Activated naive CD4-positive, alpha-beta T cell treated with anti-CD3 and anti-CD28 coated beads, Interleukin-2, amount 50 U/mL, for 72 hours (primary cell): ENCODE data around the gene ABCB10. TPM values are rescaled to one million over a fixed set of nuclear protein-coding genes. Genes with fewer than 3 reads are reported as not detected.
"Not testable (repeated sequence)": the region's sequence is repeated elsewhere in the genome, so short reads cannot be mapped to it uniquely, and the experiment has no call there.

Experiments
- ATAC-seq, 2 donors: fragments of 150-1000 bp; cut with Tn5 transposase; 2 replicates each; pipeline ENCODE4 v1.10.0; 2021; ENCODE audit warnings: mild to moderate bottlenecking in 2 of 2, moderate library complexity in 2 of 2
- DNase-seq, 2 donors: peaks; one replicate each; pipeline ENCODE4 v3.0.0; 2021 to 2022; ENCODE audit warnings: low spot score in 2 of 2
- H3K27ac Mint-ChIP-seq, 2 donors: one replicate each; pipeline ENCODE4 v1.8.0; 2022; ENCODE audit warnings: mild to moderate bottlenecking in 2 of 2, mixed read lengths in 2 of 2
- H3K36me3 Mint-ChIP-seq, 2 donors: one replicate each; pipeline ENCODE4 v1.8.0; 2022; ENCODE audit warnings: mixed read lengths in 2 of 2
- H3K9me3 Mint-ChIP-seq, 2 donors: one replicate each; pipeline ENCODE4 v1.8.0; 2022; ENCODE audit warnings: mixed read lengths in 2 of 2
- total RNA-seq, 2 donors: library from RNA; stranded (reverse); gene quantifications; one replicate each; pipeline ENCODE4 v1.2.3, GENCODE V29; 2022

ABCB10 gene
- total RNA-seq, 2 donors from 2014 or later = 17.4 to 39.3 TPM

DNA sequence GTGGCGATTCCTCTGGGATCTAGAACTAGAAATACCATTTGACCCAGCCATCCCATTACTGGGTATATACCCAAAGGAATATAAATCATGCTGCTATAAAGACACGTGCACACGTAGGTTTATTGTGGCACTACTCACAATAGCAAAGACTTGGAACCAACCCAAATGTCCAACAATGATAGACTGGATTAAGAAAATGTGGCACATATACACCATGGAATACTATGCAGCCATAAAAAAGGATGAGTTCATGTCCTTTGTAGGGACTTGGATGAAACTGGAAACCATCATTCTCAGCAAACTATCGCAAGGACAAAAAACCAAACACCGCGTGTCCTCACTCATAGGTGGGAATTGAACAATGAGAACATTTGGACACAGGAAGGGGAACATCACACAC, 46.9 kb downstream of the ABCB10 start:
- not testable (repeated sequence) for ATAC-seq, H3K9me3 Mint-ChIP-seq, DNase-seq, H3K27ac Mint-ChIP-seq
- H3K36me3 Mint-ChIP-seq = peaks cover 0 to 11% of the 10 kb centered on the region in 2 donors

GRCh38 chr1:229511201-229511600, 47.3 kb downstream of the ABCB10 start:
- DNase-seq, H3K9me3 Mint-ChIP-seq, H3K27ac Mint-ChIP-seq, ATAC-seq: not testable (repeated sequence)
- peaks cover 0 to 11% of the 10 kb centered on the region in 2 donors for H3K36me3 Mint-ChIP-seq

GRCh38 chr1:229509576-229509975, 48.9 kb downstream of the ABCB10 start:
- Mint-ChIP-seq H3K9me3 (no peaks in the 10 kb centered on the region), H3K27ac (peak overlapping the region in 1 of 2 donors; percentile 94)

GRCh38 chr1:229508823-229509337, 49.6 kb downstream of the ABCB10 start:
- DNase-seq (no peak), ATAC-seq (peak in 1 of 2 donors; percentile 2)
- Mint-ChIP-seq H3K9me3 (no peaks in the 10 kb centered on the region), H3K36me3 (peaks cover 7 to 11% of the 10 kb centered on the region in 2 donors), H3K27ac (peak overlapping the region; percentile 75 to 94)

More at GRCh38 chr1:229509576-229509975, 48.9 kb downstream of the ABCB10 start:
- peaks cover 2 to 11% of the 10 kb centered on the region in 2 donors for H3K36me3 Mint-ChIP-seq
- no peak for ATAC-seq
- no peak for DNase-seq

DNA sequence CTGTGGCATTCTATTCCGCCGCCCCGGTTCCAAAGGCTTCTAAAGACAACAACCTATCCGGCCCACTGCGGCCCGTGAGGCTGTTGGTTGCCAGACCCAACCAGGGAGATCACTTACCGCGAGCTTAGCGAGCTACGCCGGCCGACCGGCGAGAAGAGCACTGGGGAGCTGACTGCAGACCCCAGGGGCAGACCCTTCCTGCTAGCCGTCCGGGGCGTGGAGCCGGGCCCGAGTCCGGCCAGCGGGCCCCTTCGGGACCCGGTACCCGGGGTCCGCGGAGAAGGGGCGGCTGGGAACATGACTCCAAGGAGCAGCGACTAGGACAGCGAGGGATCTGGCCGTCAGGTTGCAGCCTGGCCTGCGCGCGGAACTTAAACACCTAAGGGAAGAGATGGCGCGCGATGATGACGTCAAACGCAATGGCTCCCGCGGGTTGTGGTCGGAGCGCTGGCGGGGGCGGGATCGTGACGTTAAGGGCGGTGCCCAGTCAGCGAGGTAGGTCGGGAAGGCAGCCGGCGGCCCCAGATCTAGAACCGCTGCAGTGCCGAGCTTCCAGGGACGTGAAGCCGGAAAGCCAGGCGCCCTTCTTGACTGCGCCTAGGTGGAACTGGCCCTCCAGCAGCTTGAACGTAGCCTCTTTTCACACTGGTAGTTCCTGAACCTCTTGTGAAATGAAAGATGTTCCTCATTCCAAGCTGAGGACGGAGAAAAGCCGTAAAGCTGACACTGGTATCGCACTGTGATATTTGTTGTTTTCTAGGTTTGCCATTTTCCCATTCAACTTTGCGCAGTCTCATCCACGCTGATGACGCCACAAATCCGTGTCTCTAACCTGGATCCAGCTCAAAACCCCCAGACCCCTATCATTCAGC, 50.3 kb downstream of the ABCB10 start, which contains the start of gene NUP133:
Gene NUP133, minus strand, starts transcription at position 391 of the 872 bp plus-strand sequence. Its CDS starts 92 bp downstream, at position 299.
- H3K36me3 Mint-ChIP-seq = peaks cover 7 to 11% of the 10 kb centered on the region in 2 donors
- H3K27ac Mint-ChIP-seq = peak within 1 kb of the TSS; percentile 85 to 94
- no peaks in the 10 kb centered on the region for H3K9me3 Mint-ChIP-seq
- ATAC-seq (peak; percentile 95 to 97), DNase-seq (peak; percentile 96)

GRCh38 chr1:229507502-229507901, 51.0 kb downstream of the ABCB10 start:
- no peaks in the 10 kb centered on the region for H3K9me3 Mint-ChIP-seq
- peaks cover 7 to 11% of the 10 kb centered on the region in 2 donors for H3K36me3 Mint-ChIP-seq
- peak overlapping the region; percentile 85 to 94 for H3K27ac Mint-ChIP-seq
- DNase-seq (no peak), ATAC-seq (no peak)

GRCh38 chr1:229506633-229507032, 51.9 kb downstream of the ABCB10 start:
- Mint-ChIP-seq H3K27ac (peak overlapping the region; percentile 14 to 44), H3K9me3 (no peaks in the 10 kb centered on the region)
- no peak for ATAC-seq

DNA sequence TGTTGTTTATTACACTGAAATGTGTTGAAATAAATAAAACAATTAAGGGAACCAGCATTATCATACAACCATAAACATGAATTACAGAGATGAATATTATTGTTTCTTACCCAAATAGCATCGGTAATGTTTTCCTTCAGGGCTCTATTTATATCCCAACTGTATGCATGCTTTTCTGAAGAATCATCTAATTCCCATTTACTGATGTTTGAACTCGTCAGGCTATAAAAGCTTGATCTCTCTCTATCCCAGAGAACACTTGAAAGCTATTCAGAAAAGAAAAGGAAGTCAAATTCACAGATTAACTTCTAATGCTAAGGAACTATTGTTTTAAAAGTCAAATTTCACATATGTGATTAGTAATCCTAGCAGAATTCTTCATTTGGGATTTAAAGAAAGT, 62.7 kb downstream of the ABCB10 start:
- Mint-ChIP-seq H3K36me3 (peaks cover 14 to 16% of the 10 kb centered on the region in 2 donors), H3K9me3 (no peaks in the 10 kb centered on the region), H3K27ac (no peak overlapping the region)
- ATAC-seq (no peak), DNase-seq (no peak)

More at GRCh38 chr1:229506633-229507032, 51.9 kb downstream of the ABCB10 start:
- no peak for DNase-seq
- H3K36me3 Mint-ChIP-seq = peaks cover 7 to 11% of the 10 kb centered on the region in 2 donors

GRCh38 chr1:229487181-229487580, 71.3 kb downstream of the ABCB10 start:
- DNase-seq (no peak), ATAC-seq (no peak)
- H3K9me3 Mint-ChIP-seq = no peaks in the 10 kb centered on the region
- peaks cover 13 to 18% of the 10 kb centered on the region in 2 donors for H3K36me3 Mint-ChIP-seq
- no peak overlapping the region for H3K27ac Mint-ChIP-seq

DNA sequence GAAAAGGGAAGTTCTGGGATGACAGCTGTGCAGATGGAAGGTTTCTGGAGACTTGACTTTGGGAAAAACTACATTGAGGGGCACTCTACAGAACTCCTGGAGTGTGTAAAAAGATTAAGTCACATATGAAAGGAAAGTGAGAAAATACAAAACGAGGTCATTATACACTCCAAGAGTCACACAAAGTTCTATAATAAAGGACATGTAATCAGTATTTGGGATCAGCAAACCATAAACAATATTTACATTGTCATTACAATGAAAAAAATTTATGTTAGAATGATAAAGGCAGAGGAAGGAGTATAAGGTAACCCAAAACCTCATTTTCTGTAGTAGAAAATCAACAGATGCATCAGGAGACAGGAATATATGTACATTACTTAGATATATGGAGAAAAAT, 73.2 kb downstream of the ABCB10 start:
- Mint-ChIP-seq H3K9me3 (no peaks in the 10 kb centered on the region), H3K36me3 (peaks cover 15 to 18% of the 10 kb centered on the region in 2 donors), H3K27ac (no peak overlapping the region)
- ATAC-seq = no peak
- DNase-seq = no peak

DNA sequence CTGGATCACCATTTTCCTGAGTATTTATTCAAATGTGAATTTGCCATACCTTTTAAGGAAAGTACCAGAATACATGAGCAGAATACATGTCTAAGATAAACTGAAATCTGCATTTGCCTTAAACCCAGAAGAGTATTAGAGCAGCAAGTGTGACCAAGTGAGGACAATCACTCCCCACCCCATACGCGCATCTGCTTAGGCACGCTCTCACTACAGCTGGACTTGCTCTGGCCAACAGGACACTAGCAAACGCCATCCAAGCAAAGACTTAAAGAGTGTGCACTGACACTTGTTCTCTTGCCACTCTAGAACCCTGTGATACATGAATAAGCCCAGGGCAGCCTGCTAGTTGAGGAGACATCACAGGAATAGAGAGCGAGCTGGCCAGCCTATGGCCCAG, 76.0 kb downstream of the ABCB10 start:
- H3K9me3 Mint-ChIP-seq = no peaks in the 10 kb centered on the region
- no peak for DNase-seq
- no peak for ATAC-seq
- peak overlapping the region in 1 of 2 donors; percentile 3 for H3K27ac Mint-ChIP-seq
- peaks cover 5 to 15% of the 10 kb centered on the region in 2 donors for H3K36me3 Mint-ChIP-seq

GRCh38 chr1:229480495-229480894, 78.0 kb downstream of the ABCB10 start:
- no peak for DNase-seq
- peaks cover 0 to 13% of the 10 kb centered on the region in 2 donors for H3K36me3 Mint-ChIP-seq
- H3K9me3 Mint-ChIP-seq = no peaks in the 10 kb centered on the region
- no peak for ATAC-seq
- H3K27ac Mint-ChIP-seq = no peak overlapping the region

GRCh38 chr1:229479660-229480399, 78.7 kb downstream of the ABCB10 start:
- no peak overlapping the region for H3K27ac Mint-ChIP-seq
- DNase-seq = no peak
- H3K36me3 Mint-ChIP-seq = peaks cover 0 to 10% of the 10 kb centered on the region in 2 donors
- H3K9me3 Mint-ChIP-seq = no peaks in the 10 kb centered on the region
- no peak for ATAC-seq

- Mint-ChIP-seq H3K9me3 (no peaks in the 10 kb centered on the region), H3K36me3 (peaks cover 4 to 10% of the 10 kb centered on the region in 2 donors), H3K27ac (no peak overlapping the region)
- ATAC-seq (peak; percentile 60 to 61), DNase-seq (no peak)
Measured at GRCh38 chr1:229478852-229479251, 79.7 kb downstream of the ABCB10 start.

- not testable (repeated sequence) for H3K36me3 Mint-ChIP-seq, ATAC-seq, DNase-seq, H3K9me3 Mint-ChIP-seq
- H3K27ac Mint-ChIP-seq = peak overlapping the region in 1 of 2 donors; percentile 52
Measured at GRCh38 chr1:229475859-229476258, 82.6 kb downstream of the ABCB10 start.

DNA sequence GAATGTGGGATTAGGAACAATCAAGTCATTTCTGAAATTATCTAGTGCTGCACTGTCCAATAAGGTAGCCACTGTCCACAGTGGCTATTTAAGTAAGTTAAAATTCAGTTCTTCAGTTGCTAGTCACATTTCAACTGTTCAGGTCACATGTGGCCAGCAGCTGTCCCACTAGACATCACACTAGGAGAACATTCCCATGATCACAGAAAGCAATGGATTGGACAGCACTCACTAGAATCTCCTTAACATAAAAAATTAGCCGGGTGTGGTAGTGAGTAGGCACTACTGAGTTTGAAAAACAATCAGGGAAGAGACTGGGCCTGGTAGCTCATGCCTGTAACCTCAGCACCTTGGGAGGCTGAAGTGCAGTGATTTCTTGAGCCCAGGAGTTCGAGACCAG, 84.0 kb downstream of the ABCB10 start:
- H3K36me3 Mint-ChIP-seq = peaks cover 12 to 13% of the 10 kb centered on the region in 2 donors
- no peak overlapping the region for H3K27ac Mint-ChIP-seq
- DNase-seq = no peak
- no peaks in the 10 kb centered on the region for H3K9me3 Mint-ChIP-seq
- no peak for ATAC-seq

- no peak for ATAC-seq
- Mint-ChIP-seq H3K36me3 (peaks cover 12 to 15% of the 10 kb centered on the region in 2 donors), H3K9me3 (no peaks in the 10 kb centered on the region), H3K27ac (no peak overlapping the region)
- DNase-seq = no peak
Measured at GRCh38 chr1:229471175-229471574, 87.3 kb downstream of the ABCB10 start.
